Muscle of arm (tissue), 12 donors: ENCODE data around the gene MRPL51. TPM values are rescaled to one million over a fixed set of nuclear protein-coding genes. Genes with fewer than 3 reads are reported as not detected.

Experiments
- DNase-seq: peaks from one replicate; pipeline ENCODE4 v3.0.0-alpha.2; 2013
- polyA plus RNA-seq, 12 donors: library from polyadenylated mRNA; unstranded; fragments of 120-200 nt; gene quantifications; one replicate each; pipeline ENCODE4 v1.2.1, GENCODE V29; 2013; ENCODE audit not compliant: insufficient read length in 12 of 12

The MRPL51 gene
- polyA plus RNA-seq, 12 donors = 104 to 178 (median 131) TPM; not detected in 1

DNA sequence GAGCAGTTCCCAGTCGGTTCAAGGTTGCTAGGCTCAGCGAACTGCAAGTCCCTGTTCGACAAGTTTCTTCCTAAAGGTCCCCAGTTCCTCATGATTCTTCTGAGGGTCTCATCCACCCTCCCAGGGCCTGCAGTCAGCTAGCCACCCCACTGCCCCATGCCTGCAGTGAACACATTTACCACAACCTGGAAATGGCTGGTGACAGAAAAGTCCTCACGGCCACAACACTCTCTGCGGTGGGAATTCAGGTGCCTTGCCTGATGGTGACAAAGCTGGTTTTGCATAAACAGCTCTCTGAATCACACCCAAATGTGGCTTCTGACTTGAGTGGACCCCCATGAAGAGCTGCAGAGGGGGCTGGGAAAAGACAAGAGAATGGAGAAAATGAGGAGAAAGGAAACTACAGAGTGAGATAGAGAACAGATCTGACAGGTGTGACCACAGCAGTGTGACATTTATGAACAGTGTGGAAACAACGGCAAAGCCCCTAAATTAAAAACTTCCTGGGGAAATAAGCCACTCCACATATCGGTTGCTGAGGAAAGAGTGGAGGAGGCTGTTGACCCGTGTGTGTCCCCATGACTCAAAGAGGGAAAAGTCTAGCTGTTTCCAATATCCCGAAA lies 49.6 kb downstream of the MRPL51 start:
- no peak for DNase-seq

DNA sequence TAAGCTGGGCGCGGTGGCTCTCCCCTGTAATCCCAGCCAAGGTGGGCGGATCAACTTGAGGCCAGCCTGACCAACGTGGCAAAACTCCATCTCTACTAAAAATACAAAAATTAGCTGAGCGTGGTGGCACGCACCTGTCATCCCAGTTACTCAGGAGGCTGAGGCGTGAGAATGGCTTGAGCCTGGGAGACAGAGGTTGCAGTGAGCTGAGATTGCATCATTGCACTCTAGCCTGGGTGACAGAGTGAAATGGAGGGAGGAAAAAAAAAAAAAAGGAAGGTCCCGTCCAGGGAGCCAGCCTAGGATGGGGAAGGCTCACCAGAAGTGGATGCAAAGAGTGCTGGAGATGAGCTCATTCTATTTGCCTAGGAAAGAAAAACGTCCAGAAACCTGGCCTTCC lies 50.2 kb downstream of the MRPL51 start:
- no peak for DNase-seq

Other genes with a start within 250 kb of the MRPL51 start
- 1 to 10 TPM in 6 of 12 donors, under 1 TPM in 4, not detected in 2; 0.36 to 5.3 (median 1.1) TPM for gene PLEKHG6, start 182.6 kb downstream of the MRPL51 start, polyA plus RNA-seq
- gene TNFRSF1A, start 151.2 kb downstream of the MRPL51 start, polyA plus RNA-seq = 100 to 1,000 TPM in 1 of 12 donors, 10 to 100 TPM in 10, not detected in 1; 58.7 to 132 (median 70.6) TPM
- gene SCNN1A, start 117.7 kb downstream of the MRPL51 start, polyA plus RNA-seq = 1 to 10 TPM in 2 of 12 donors, under 1 TPM in 6, not detected in 4; 0.23 to 9.9 (median 0.51) TPM
- 10 to 100 TPM in 11 of 12 donors, not detected in 1; 25.8 to 65.1 (median 37.9) TPM for gene LTBR, start 109.1 kb downstream of the MRPL51 start, polyA plus RNA-seq
- 1 to 10 TPM in 4 of 12 donors, under 1 TPM in 5, not detected in 3; 0.54 to 3.3 (median 0.96) TPM for gene CD27, start 48.3 kb downstream of the MRPL51 start, polyA plus RNA-seq
- 10 to 100 TPM in 2 of 12 donors, 1 to 10 TPM in 8, not detected in 2; 5.0 to 15.8 (median 8.7) TPM for gene TAPBPL, start 41.2 kb downstream of the MRPL51 start, polyA plus RNA-seq
- gene VAMP1, start 22.6 kb downstream of the MRPL51 start, polyA plus RNA-seq = 10 to 100 TPM in 6 of 12 donors, 1 to 10 TPM in 5, not detected in 1; 6.9 to 25.7 (median 11.9) TPM
- 10 to 100 TPM in 11 of 12 donors, not detected in 1; 28.7 to 53.7 (median 41.5) TPM for gene NCAPD2, start 840 bp upstream of the MRPL51 start, polyA plus RNA-seq
- 1,000 to 10,000 TPM in 11 of 12 donors, 100 to 1,000 TPM in 1; 984 to 5,913 (median 3,885) TPM for gene GAPDH, start 41.3 kb upstream of the MRPL51 start, polyA plus RNA-seq
- 10 to 100 TPM in 11 of 12 donors, not detected in 1; 20.7 to 43.6 (median 28.0) TPM for gene IFFO1, start 62.8 kb upstream of the MRPL51 start, polyA plus RNA-seq
- 10 to 100 TPM in 11 of 12 donors, not detected in 1; 14.9 to 44.6 (median 21.7) TPM for gene NOP2, start 75.0 kb upstream of the MRPL51 start, polyA plus RNA-seq
- gene CHD4, start 114.1 kb upstream of the MRPL51 start, polyA plus RNA-seq = 100 to 1,000 TPM; 131 to 406 (median 159) TPM
- 10 to 100 TPM in 1 of 12 donors, 1 to 10 TPM in 7, under 1 TPM in 3, not detected in 1; 0.77 to 16.4 (median 1.3) TPM for gene LPAR5, start 142.7 kb upstream of the MRPL51 start, polyA plus RNA-seq
- 1 to 10 TPM in 10 of 12 donors, not detected in 2; 1.4 to 5.3 (median 2.7) TPM for gene ACRBP, start 154.2 kb upstream of the MRPL51 start, polyA plus RNA-seq
- 100 to 1,000 TPM in 1 of 12 donors, 10 to 100 TPM in 10, not detected in 1; 45.1 to 100 (median 52.8) TPM for gene ING4, start 169.9 kb upstream of the MRPL51 start, polyA plus RNA-seq
- 10 to 100 TPM in 11 of 12 donors, not detected in 1; 41.4 to 79.9 (median 48.8) TPM for gene ZNF384, start 196.1 kb upstream of the MRPL51 start, polyA plus RNA-seq
- 10 to 100 TPM in 2 of 12 donors, 1 to 10 TPM in 9, not detected in 1; 2.7 to 31.7 (median 4.5) TPM for gene PIANP, start 207.6 kb upstream of the MRPL51 start, polyA plus RNA-seq
- gene COPS7A, start 230.8 kb upstream of the MRPL51 start, polyA plus RNA-seq = 10 to 100 TPM in 11 of 12 donors, not detected in 1; 46.9 to 69.7 (median 61.2) TPM